Measurements from ENCODE around the gene CACNA2D1. TPM values are rescaled to one million over a fixed set of nuclear protein-coding genes. Genes with fewer than 3 reads are reported as not detected.

Gene CACNA2D1
- total RNA-seq, 1 experiment from 2014 or later = 0.27 TPM

- no peak for ATAC-seq
Measured at GRCh38 chr7:82348251-82348650, 95.3 kb downstream of the CACNA2D1 start.

GRCh38 chr7:82347808-82348207, 95.8 kb downstream of the CACNA2D1 start:
- H3K9ac ChIP-seq (ENCODE audit: low read length) = no peak overlapping the region
- H2AFZ ChIP-seq (ENCODE audit: low read depth, low read length, poor library complexity, severe bottlenecking) = no peak overlapping the region
- no peaks in the 10 kb centered on the region for H3K79me2 ChIP-seq (ENCODE audit: insufficient read depth, low read length)
- ChIA-PET POLR2A (no interaction called here), CTCF (no interaction called here), RAD21 (ENCODE audit: low non-redundant PET in 1 of 2, low total read pairs in 2 of 2, uncharacterized antibody in 2 of 2, unreplicated experiment in 2 of 2) (no interaction called here)
- no peak overlapping the region for H3K4me2 ChIP-seq (ENCODE audit: low read length)
- H3K4me1 ChIP-seq (ENCODE audit: control insufficient read depth in 1 of 2, insufficient read depth in 2 of 2, low read length in 2 of 2) = no peaks in the 10 kb centered on the region
- H3K9me3 ChIP-seq (ENCODE audit: control insufficient read depth in 1 of 2, insufficient read depth in 1 of 2, low read depth in 1 of 2, low read length in 2 of 2) = no peaks in the 10 kb centered on the region
- intact Hi-C loops (cut with micrococcal nuclease) = no loop called here
- H3K9me2 ChIP-seq (ENCODE audit: insufficient read depth) = no peaks in the 10 kb centered on the region
- BruUV-seq (replicated peaks) = no TSS peak
- TF ChIP-seq SIN3A (IDR thresholded peaks at IDR 0.05; ENCODE audit: low read depth) (no peak), SP1 (IDR thresholded peaks at IDR 0.05; ENCODE audit: low read depth) (no peak), POLR2AphosphoS5 (IDR thresholded peaks at IDR 0.05; ENCODE audit: low read depth, low read length) (no peak), ZNF274 (IDR thresholded peaks at IDR 0.05; ENCODE audit: low read depth, low read length) (no peak), ZBTB33 (IDR thresholded peaks at IDR 0.05; ENCODE audit: extremely low read depth, insufficient replicate concordance, low read length) (no peak)
- TF ChIP-seq, protein P1, sequence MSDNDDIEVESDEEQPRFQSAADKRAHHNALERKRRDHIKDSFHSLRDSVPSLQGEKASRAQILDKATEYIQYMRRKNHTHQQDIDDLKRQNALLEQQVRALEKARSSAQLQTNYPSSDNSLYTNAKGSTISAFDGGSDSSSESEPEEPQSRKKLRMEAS (IDR thresholded peaks at IDR 0.05) = no peak
- no peak overlapping the region for H3K4me3 ChIP-seq (replicated peaks in 1 of 2; ENCODE audit: low read depth in 1 of 2, low read length in 2 of 2)
- H4K20me1 ChIP-seq (ENCODE audit: insufficient read depth) = no peaks in the 10 kb centered on the region
- ATAC-seq (no peak), DNase-seq (ENCODE audit: low read depth, low spot score) (no peak)
- no peaks in the 10 kb centered on the region for H3K27me3 ChIP-seq (ENCODE audit: insufficient read depth, low read length)
- H3K27ac ChIP-seq (ENCODE audit: low read depth, low read length) = no peak overlapping the region
- H3K36me3 ChIP-seq (ENCODE audit: control insufficient read depth in 1 of 2, insufficient read depth in 2 of 2, low read length in 2 of 2) = no peaks in the 10 kb centered on the region

More at GRCh38 chr7:82348251-82348650, 95.3 kb downstream of the CACNA2D1 start:
- DNase-seq (ENCODE audit: low read depth, low spot score) = no peak
- no peak overlapping the region for H3K27ac ChIP-seq (ENCODE audit: low read depth, low read length)
- intact Hi-C loops (cut with micrococcal nuclease) = no loop called here
- H3K9me3 ChIP-seq (ENCODE audit: control insufficient read depth in 1 of 2, insufficient read depth in 1 of 2, low read depth in 1 of 2, low read length in 2 of 2) = no peaks in the 10 kb centered on the region
- no peaks in the 10 kb centered on the region for H3K9me2 ChIP-seq (ENCODE audit: insufficient read depth)
- H3K9ac ChIP-seq (ENCODE audit: low read length) = no peak overlapping the region
- no peak for TF ChIP-seq RAD21 (IDR thresholded peaks at IDR 0.05; ENCODE audit: low read depth)
- TF ChIP-seq ZBTB33 (IDR thresholded peaks at IDR 0.05; ENCODE audit: extremely low read depth, insufficient replicate concordance, low read length) = no peak
- ChIA-PET RAD21 (ENCODE audit: low non-redundant PET in 1 of 2, low total read pairs in 2 of 2, uncharacterized antibody in 2 of 2, unreplicated experiment in 2 of 2) (no interaction called here), POLR2A (no interaction called here), CTCF (no interaction called here)
- H4K20me1 ChIP-seq (ENCODE audit: insufficient read depth) = no peaks in the 10 kb centered on the region
- H3K79me2 ChIP-seq (ENCODE audit: insufficient read depth, low read length) = no peaks in the 10 kb centered on the region
- H3K4me3 ChIP-seq (replicated peaks in 1 of 2; ENCODE audit: low read depth in 1 of 2, low read length in 2 of 2) = no peak overlapping the region
- no peaks in the 10 kb centered on the region for H3K27me3 ChIP-seq (ENCODE audit: insufficient read depth, low read length)
- H3K4me1 ChIP-seq (ENCODE audit: control insufficient read depth in 1 of 2, insufficient read depth in 2 of 2, low read length in 2 of 2) = no peaks in the 10 kb centered on the region
- BruUV-seq (replicated peaks) = no TSS peak
- H2AFZ ChIP-seq (ENCODE audit: low read depth, low read length, poor library complexity, severe bottlenecking) = no peak overlapping the region
- no peak overlapping the region for H3K4me2 ChIP-seq (ENCODE audit: low read length)
- H3K36me3 ChIP-seq (ENCODE audit: control insufficient read depth in 1 of 2, insufficient read depth in 2 of 2, low read length in 2 of 2) = no peaks in the 10 kb centered on the region

Measured in HCT116 (cell line).